ENCODE measurements around the gene POLR1E.

DNA sequence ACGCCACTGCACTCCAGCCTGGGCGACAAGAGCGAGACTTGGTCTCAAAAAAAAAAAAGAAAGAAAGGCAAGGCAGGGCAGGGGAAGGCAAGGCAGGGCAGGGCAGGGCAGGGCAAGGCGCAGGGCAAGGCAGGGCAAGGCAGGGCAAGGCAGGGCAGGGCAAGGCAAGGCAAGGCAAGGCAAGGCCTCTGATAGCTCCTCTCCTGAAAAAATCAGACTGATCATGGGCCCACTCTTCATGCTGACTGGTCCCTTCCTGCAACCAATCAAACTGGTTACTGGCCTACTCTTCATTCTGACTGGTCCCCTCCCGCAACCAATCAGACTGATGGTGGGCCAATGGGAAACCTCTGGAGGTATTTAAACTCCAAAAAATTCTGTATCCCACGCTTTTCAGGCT is 17.1 kb upstream of the POLR1E start:
- no peak for TF ChIP-seq ETV6 (CRISPR knock-in tag; IDR thresholded peaks at IDR 0.05)
- TF ChIP-seq, protein P1, sequence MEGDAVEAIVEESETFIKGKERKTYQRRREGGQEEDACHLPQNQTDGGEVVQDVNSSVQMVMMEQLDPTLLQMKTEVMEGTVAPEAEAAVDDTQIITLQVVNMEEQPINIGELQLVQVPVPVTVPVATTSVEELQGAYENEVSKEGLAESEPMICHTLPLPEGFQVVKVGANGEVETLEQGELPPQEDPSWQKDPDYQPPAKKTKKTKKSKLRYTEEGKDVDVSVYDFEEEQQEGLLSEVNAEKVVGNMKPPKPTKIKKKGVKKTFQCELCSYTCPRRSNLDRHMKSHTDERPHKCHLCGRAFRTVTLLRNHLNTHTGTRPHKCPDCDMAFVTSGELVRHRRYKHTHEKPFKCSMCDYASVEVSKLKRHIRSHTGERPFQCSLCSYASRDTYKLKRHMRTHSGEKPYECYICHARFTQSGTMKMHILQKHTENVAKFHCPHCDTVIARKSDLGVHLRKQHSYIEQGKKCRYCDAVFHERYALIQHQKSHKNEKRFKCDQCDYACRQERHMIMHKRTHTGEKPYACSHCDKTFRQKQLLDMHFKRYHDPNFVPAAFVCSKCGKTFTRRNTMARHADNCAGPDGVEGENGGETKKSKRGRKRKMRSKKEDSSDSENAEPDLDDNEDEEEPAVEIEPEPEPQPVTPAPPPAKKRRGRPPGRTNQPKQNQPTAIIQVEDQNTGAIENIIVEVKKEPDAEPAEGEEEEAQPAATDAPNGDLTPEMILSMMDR (IDR thresholded peaks at IDR 0.05): no peak
- TF ChIP-seq, protein P2, sequence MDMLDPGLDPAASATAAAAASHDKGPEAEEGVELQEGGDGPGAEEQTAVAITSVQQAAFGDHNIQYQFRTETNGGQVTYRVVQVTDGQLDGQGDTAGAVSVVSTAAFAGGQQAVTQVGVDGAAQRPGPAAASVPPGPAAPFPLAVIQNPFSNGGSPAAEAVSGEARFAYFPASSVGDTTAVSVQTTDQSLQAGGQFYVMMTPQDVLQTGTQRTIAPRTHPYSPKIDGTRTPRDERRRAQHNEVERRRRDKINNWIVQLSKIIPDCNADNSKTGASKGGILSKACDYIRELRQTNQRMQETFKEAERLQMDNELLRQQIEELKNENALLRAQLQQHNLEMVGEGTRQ (CRISPR knock-in tag; IDR thresholded peaks at IDR 0.05): no peak
- TF ChIP-seq JAZF1 (CRISPR knock-in tag; IDR thresholded peaks at IDR 0.05): no peak
- TF ChIP-seq ESRRA (CRISPR knock-in tag; IDR thresholded peaks at IDR 0.05; ENCODE audit: borderline replicate concordance): no peak
- TF ChIP-seq, protein P3, sequence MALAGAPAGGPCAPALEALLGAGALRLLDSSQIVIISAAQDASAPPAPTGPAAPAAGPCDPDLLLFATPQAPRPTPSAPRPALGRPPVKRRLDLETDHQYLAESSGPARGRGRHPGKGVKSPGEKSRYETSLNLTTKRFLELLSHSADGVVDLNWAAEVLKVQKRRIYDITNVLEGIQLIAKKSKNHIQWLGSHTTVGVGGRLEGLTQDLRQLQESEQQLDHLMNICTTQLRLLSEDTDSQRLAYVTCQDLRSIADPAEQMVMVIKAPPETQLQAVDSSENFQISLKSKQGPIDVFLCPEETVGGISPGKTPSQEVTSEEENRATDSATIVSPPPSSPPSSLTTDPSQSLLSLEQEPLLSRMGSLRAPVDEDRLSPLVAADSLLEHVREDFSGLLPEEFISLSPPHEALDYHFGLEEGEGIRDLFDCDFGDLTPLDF (CRISPR knock-in tag; IDR thresholded peaks at IDR 0.05): no peak
- TF ChIP-seq, protein P4, sequence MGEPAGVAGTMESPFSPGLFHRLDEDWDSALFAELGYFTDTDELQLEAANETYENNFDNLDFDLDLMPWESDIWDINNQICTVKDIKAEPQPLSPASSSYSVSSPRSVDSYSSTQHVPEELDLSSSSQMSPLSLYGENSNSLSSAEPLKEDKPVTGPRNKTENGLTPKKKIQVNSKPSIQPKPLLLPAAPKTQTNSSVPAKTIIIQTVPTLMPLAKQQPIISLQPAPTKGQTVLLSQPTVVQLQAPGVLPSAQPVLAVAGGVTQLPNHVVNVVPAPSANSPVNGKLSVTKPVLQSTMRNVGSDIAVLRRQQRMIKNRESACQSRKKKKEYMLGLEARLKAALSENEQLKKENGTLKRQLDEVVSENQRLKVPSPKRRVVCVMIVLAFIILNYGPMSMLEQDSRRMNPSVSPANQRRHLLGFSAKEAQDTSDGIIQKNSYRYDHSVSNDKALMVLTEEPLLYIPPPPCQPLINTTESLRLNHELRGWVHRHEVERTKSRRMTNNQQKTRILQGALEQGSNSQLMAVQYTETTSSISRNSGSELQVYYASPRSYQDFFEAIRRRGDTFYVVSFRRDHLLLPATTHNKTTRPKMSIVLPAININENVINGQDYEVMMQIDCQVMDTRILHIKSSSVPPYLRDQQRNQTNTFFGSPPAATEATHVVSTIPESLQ (CRISPR knock-in tag; IDR thresholded peaks at IDR 0.05): no peak

All from WTC11 (cell line).